ENCODE results near the gene ZNF43.
A peak's percentile ranks its signal among the peaks of the same experiment; 100 is the strongest.
"Not testable (repeated sequence)": the region's sequence is repeated elsewhere in the genome, so short reads cannot be mapped to it uniquely, and the experiment has no call there.

Gene ZNF43

DNA sequence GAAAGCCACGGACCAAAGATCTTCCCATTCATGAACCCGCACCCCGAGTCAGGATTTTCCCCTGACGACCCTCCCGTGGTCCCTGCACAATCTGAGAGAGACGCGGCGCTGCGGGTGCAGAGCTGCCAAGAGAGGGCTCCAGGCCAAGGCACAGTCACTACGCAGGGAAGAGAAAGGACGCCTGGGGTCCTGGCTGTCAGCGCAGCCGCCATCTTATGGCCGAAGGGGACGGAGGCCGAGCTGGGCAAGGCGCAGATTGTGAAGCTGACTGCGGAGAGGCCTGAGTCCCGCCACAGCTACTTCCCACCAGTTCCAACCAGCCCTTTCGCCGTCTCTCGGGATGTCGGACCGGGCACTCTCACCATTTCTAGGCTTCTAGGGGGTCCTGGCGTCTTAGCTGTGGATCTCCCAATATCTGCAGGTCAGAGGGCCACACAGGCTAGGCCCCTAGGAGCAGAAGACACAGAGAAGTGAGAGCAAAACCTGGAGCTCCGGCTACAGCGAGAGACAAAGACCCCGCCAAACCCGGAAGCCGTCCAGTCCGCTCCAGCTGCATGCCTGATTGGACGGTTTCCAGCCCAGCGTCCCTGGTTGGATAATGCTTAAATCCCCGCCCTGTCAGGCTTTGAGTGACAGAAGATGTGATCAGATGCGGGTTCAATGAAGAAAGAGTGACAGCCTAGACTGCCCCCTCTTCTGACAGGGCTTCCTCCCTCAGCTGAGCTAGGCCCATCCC lies 68.7 kb downstream of the ZNF43 start, which contains the start of gene ZNF100:
Gene ZNF100 (minus strand): TSS at position 515 of the 736 bp plus-strand sequence. CDS start 150 bp downstream, at position 365.
- H4K20me1 ChIP-seq (ENCODE audit: insufficient read depth, low read length): no peaks in the 10 kb centered on the region

GRCh38 chr19:21766705-21767064 lies 69.3 kb downstream of the ZNF43 start:
- Histone ChIP-seq H3K4me2 (ENCODE audit: low read length) (peak overlapping the region; percentile 63), H3K4me3 (ENCODE audit: low read length) (peak overlapping the region; percentile 86), H3K9me3 (ENCODE audit: insufficient read depth, low read length) (peaks cover 19% of the 10 kb centered on the region; the same call in 1 of the 2 replicates), H3K79me2 (ENCODE audit: low read length) (peaks cover 45% of the 10 kb centered on the region), H3K9ac (ENCODE audit: low read length) (peak overlapping the region; percentile 83), H3K36me3 (replicated peaks; ENCODE audit: low read depth, low read length) (peaks cover 45% of the 10 kb centered on the region), H3K27ac (ENCODE audit: low read length) (peak overlapping the region; percentile 85), H2AFZ (ENCODE audit: low read depth, low read length) (0 out of 2 replicates have a peak overlapping the region, but pooled peaks have one; percentile 64)
- H3K27me3 ChIP-seq (ENCODE audit: low read depth, low read length); H3K4me1 ChIP-seq (ENCODE audit: low read length); H4K20me1 ChIP-seq (ENCODE audit: insufficient read depth, low read length): not testable (repeated sequence)

More for the DNA sequence above, 68.7 kb downstream of the ZNF43 start, which contains the start of gene ZNF100:
- peaks cover 39% of the 10 kb centered on the region for H3K79me2 ChIP-seq (ENCODE audit: low read length)
- H3K27ac ChIP-seq (ENCODE audit: low read length): peak within 1 kb of the TSS; percentile 85
- TF ChIP-seq CTCF (IDR thresholded peaks at IDR 0.05; ENCODE audit: low read depth, low read length) (peak; percentile 11), EZH2phosphoT487 (IDR thresholded peaks at IDR 0.05; ENCODE audit: low read depth) (no peak)
- H3K4me3 ChIP-seq (ENCODE audit: low read length): peak within 1 kb of the TSS; percentile 86
- H3K9ac ChIP-seq (ENCODE audit: low read length): peak within 1 kb of the TSS; percentile 83
- H2AFZ ChIP-seq (ENCODE audit: low read depth, low read length): peak within 1 kb of the TSS; percentile 64
- H3K9me3 ChIP-seq (ENCODE audit: insufficient read depth, low read length): peaks cover 17% of the 10 kb centered on the region; the same call in 1 of the 2 replicates
- H3K4me2 ChIP-seq (ENCODE audit: low read length): peak within 1 kb of the TSS; percentile 63
- peaks cover 4% of the 10 kb centered on the region; the same call in 1 of the 2 replicates for H3K4me1 ChIP-seq (ENCODE audit: low read length)
- H3K36me3 ChIP-seq (replicated peaks; ENCODE audit: low read depth, low read length): peaks cover 40% of the 10 kb centered on the region
- no peaks in the 10 kb centered on the region for H3K27me3 ChIP-seq (ENCODE audit: low read depth, low read length)

DNA sequence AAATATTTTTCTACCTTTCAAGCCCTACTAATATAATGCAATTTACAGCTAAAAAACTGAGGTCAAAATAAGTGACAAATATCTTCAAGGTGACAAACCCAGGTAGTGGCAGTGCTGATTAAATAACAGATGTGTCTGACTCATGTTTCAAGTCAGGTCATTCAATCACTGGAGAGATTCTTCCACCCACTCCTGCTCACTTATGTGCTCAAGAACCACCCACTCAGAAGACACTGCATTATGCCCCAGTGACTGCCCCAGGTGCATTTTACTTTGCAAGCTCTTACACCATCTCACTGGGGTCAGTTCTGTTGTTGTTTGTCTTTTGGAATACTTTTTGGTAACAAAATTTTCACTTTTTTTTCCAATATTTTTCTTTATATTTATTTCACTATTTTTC lies 70.8 kb downstream of the ZNF43 start:
- Histone ChIP-seq H3K4me2 (ENCODE audit: low read length) (no peak overlapping the region), H3K4me3 (ENCODE audit: low read length) (no peak overlapping the region), H3K79me2 (ENCODE audit: low read length) (peaks cover 45% of the 10 kb centered on the region), H4K20me1 (ENCODE audit: insufficient read depth, low read length) (no peaks in the 10 kb centered on the region), H3K36me3 (replicated peaks; ENCODE audit: low read depth, low read length) (peaks cover 59% of the 10 kb centered on the region), H3K9ac (ENCODE audit: low read length) (no peak overlapping the region), H3K4me1 (ENCODE audit: low read length) (peaks cover 4% of the 10 kb centered on the region; the same call in 1 of the 2 replicates), H2AFZ (ENCODE audit: low read depth, low read length) (no peak overlapping the region), H3K27ac (ENCODE audit: low read length) (no peak overlapping the region), H3K9me3 (ENCODE audit: insufficient read depth, low read length) (peaks cover 19% of the 10 kb centered on the region; the same call in 1 of the 2 replicates), H3K27me3 (ENCODE audit: low read depth, low read length) (no peaks in the 10 kb centered on the region)
- TF ChIP-seq CTCF (IDR thresholded peaks at IDR 0.05; ENCODE audit: low read depth, low read length): no peak
- TF ChIP-seq EZH2phosphoT487 (IDR thresholded peaks at IDR 0.05; ENCODE audit: low read depth): no peak

GRCh38 chr19:21761547-21761946 lies 74.4 kb downstream of the ZNF43 start:
- not testable (repeated sequence) for H3K27ac ChIP-seq (ENCODE audit: low read length); H4K20me1 ChIP-seq (ENCODE audit: insufficient read depth, low read length); H3K27me3 ChIP-seq (ENCODE audit: low read depth, low read length); H3K9ac ChIP-seq (ENCODE audit: low read length); H3K4me3 ChIP-seq (ENCODE audit: low read length); H3K4me2 ChIP-seq (ENCODE audit: low read length); H3K4me1 ChIP-seq (ENCODE audit: low read length); H2AFZ ChIP-seq (ENCODE audit: low read depth, low read length)
- Histone ChIP-seq H3K79me2 (ENCODE audit: low read length) (peaks cover 63% of the 10 kb centered on the region), H3K9me3 (ENCODE audit: insufficient read depth, low read length) (peaks cover 19% of the 10 kb centered on the region; the same call in 1 of the 2 replicates), H3K36me3 (replicated peaks; ENCODE audit: low read depth, low read length) (peaks cover 95% of the 10 kb centered on the region)

- H3K36me3 ChIP-seq (replicated peaks; ENCODE audit: low read depth, low read length): peaks cover 95% of the 10 kb centered on the region
- H4K20me1 ChIP-seq (ENCODE audit: insufficient read depth, low read length): no peaks in the 10 kb centered on the region
- H3K79me2 ChIP-seq (ENCODE audit: low read length): peaks cover 60% of the 10 kb centered on the region
- no peak overlapping the region for H3K9ac ChIP-seq (ENCODE audit: low read length)
- H3K4me3 ChIP-seq (ENCODE audit: low read length): no peak overlapping the region
- H3K9me3 ChIP-seq (ENCODE audit: insufficient read depth, low read length): peaks cover 19% of the 10 kb centered on the region
- H3K4me1 ChIP-seq (ENCODE audit: low read length): no peaks in the 10 kb centered on the region
- no peak overlapping the region for H3K27ac ChIP-seq (ENCODE audit: low read length)
- H3K27me3 ChIP-seq (ENCODE audit: low read depth, low read length): no peaks in the 10 kb centered on the region
- TF ChIP-seq EZH2phosphoT487 (IDR thresholded peaks at IDR 0.05; ENCODE audit: low read depth) (no peak), CTCF (IDR thresholded peaks at IDR 0.05; ENCODE audit: low read depth, low read length) (no peak)
- H3K4me2 ChIP-seq (ENCODE audit: low read length): no peak overlapping the region
- no peak overlapping the region for H2AFZ ChIP-seq (ENCODE audit: low read depth, low read length)
These were observed 77.7 kb downstream of the ZNF43 start for GRCh38 chr19:21758296-21758695.

DNA sequence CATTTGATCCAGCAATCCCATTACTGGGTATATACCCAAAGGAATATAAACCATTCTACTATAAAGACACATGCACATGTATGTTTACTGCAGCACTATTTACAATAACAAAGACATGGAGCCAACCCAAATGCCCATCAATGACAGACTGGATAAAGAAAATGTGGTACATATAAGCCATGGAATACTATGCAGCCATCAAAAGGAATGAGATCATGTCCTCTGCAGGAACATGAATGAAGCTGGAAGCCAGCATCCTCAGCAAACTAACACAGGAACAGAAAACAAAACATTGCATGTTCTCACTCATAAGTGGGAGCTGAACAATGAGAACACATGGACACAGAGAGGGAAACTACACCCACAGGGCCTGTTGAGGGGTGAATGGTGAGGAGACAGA lies 80.4 kb downstream of the ZNF43 start:
- H3K4me3 ChIP-seq (ENCODE audit: low read length); H3K27me3 ChIP-seq (ENCODE audit: low read depth, low read length); H3K4me1 ChIP-seq (ENCODE audit: low read length); H3K27ac ChIP-seq (ENCODE audit: low read length); H3K9ac ChIP-seq (ENCODE audit: low read length); H2AFZ ChIP-seq (ENCODE audit: low read depth, low read length); H4K20me1 ChIP-seq (ENCODE audit: insufficient read depth, low read length); H3K4me2 ChIP-seq (ENCODE audit: low read length): not testable (repeated sequence)
- peaks cover 94% of the 10 kb centered on the region for H3K36me3 ChIP-seq (replicated peaks; ENCODE audit: low read depth, low read length)
- peaks cover 25% of the 10 kb centered on the region for H3K9me3 ChIP-seq (ENCODE audit: insufficient read depth, low read length)
- H3K79me2 ChIP-seq (ENCODE audit: low read length): peaks cover 70% of the 10 kb centered on the region

Measured in OCI-LY3 (cell line).